ENCODE results near the gene ATG16L2.

The ATG16L2 gene

GRCh38 chr11:72814286-72815109 lies at the start of gene ATG16L2:
Gene ATG16L2, plus strand, starts transcription at chr11:72814411. Its CDS starts 35 bp downstream, at chr11:72814446.
- DNase-seq (ENCODE audit: low read depth, low spot score) = no peak
- H3K27ac ChIP-seq = peak within 1 kb of the TSS; percentile 83

DNA sequence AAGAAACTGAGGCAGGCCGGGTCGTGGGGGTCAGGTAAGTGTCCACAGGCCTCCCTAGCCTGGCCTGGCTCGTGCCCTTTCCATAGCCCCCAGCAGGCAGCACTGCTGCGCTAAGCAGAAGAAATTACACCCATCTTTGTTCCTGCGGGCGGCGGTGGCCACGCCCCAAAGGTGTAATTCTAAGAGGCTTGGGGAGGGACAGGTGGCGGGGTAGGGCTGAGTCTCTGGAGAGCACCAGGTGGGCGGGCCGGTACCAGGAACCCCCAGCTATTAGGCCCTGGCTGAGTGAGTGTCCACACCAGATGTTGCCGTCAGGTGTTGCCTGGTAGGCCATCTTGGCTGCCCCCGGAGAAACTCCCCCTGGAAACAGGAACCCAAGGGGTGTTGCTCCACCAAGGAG lies 49.7 kb upstream of the ATG16L2 start:
- H3K27ac ChIP-seq = no peak overlapping the region
- DNase-seq (ENCODE audit: low read depth, low spot score) = no peak

GRCh38 chr11:72766152-72766902 lies 47.9 kb upstream of the ATG16L2 start:
- DNase-seq (ENCODE audit: low read depth, low spot score) = no peak
- no peak overlapping the region for H3K27ac ChIP-seq

- no peak overlapping the region for H3K27ac ChIP-seq
- no peak for DNase-seq (ENCODE audit: low read depth, low spot score)
Measured at GRCh38 chr11:72767203-72768062, 46.8 kb upstream of the ATG16L2 start.

DNA sequence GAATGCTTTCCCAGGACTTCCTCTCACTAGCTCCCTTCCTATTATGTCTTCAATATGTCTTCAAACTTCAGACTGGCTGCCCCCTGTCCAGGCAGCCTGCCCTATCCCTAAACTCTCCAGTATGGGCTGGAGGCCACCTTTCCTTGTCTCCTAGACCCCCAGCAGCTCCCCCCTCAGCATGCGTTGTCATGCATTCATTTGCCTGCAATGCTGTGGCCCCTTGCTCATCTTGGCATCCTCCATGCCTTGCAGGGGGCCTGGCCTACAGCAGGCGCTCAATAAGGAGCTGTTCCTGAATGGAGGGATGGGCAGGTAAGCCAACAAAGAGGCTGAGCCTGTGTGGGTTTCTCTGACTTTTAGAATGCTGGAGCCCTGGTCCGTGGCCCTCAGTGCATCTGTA lies 45.6 kb upstream of the ATG16L2 start:
- no peak overlapping the region for H3K27ac ChIP-seq
- no peak for DNase-seq (ENCODE audit: low read depth, low spot score)

GRCh38 chr11:72769680-72770079 lies 44.5 kb upstream of the ATG16L2 start:
- no peak overlapping the region for H3K27ac ChIP-seq
- DNase-seq (ENCODE audit: low read depth, low spot score) = no peak

GRCh38 chr11:72770799-72771198 lies 43.4 kb upstream of the ATG16L2 start:
- no peak for DNase-seq (ENCODE audit: low read depth, low spot score)
- H3K27ac ChIP-seq = no peak overlapping the region

DNA sequence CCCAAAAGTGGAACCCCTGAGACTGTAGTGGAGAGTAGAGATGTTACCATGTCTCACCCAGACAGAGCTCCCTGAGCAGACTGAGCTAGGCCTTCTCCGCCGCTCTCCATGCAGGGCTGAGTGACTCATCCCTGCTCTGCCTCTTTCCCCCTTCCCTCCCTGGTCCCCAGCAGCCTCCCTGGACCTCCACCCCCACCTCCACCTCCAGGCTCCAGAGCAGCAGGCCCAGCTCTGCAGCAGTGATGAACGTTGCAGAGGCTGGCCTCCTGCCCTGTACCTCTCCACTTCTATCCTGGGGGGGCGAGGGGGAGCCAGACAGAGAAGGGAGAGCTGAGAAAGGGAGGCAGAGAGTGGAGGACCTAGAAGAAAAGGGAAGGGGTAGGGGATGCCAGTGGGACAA lies 42.7 kb upstream of the ATG16L2 start:
- H3K27ac ChIP-seq = no peak overlapping the region
- DNase-seq (ENCODE audit: low read depth, low spot score) = no peak

GRCh38 chr11:72772059-72772458 lies 42.2 kb upstream of the ATG16L2 start:
- H3K27ac ChIP-seq = no peak overlapping the region
- no peak for DNase-seq (ENCODE audit: low read depth, low spot score)

- DNase-seq (ENCODE audit: low read depth, low spot score) = peak; percentile 48
- H3K27ac ChIP-seq = peak overlapping the region; percentile 17
Measured at GRCh38 chr11:72773291-72773690, 40.9 kb upstream of the ATG16L2 start.

- peak overlapping the region; percentile 17 for H3K27ac ChIP-seq
- DNase-seq (ENCODE audit: low read depth, low spot score) = no peak
Measured at GRCh38 chr11:72773696-72774095, 40.5 kb upstream of the ATG16L2 start.

- no peak overlapping the region for H3K27ac ChIP-seq
- DNase-seq (ENCODE audit: low read depth, low spot score) = no peak
Measured at GRCh38 chr11:72774499-72774898, 39.7 kb upstream of the ATG16L2 start.

DNA sequence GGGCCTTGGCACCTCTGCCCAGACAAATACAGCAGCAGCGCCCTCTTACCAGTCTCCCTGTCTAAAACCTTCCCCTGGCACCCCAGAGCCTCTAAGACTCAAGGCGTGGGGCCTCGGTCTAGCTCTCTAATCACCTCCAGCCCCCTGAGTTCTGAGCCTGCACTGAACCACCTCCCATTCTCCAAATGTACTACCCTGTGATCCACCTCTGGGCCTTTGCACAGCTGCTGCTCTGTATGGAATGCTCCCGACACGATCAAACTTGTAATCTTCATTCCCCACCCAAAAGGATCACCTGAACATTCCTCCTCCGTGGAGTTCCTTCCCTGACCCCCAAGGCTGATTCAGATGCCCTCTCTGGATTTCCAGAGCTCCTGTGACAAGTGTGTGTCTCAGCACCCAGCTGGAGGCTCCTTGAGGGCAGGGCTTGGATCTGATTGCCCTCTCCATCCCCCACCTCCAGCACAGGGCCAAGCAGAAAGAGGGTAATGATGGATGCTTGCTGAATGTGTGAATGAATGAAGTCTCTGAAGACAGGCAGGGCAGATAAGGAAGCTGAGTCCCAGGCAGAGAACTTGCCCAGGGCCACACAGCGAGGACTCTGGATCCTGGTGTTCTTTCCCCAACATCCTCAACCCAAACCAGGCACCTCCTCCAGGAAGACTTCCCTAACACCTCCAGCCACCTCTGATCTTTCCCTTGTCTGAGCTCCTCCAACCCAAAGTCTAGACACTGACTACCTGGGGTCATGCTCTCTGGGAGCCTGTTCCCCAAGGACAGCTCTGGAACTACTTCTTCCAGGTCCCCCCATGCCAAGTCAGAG lies 38.7 kb upstream of the ATG16L2 start:
- no peak for DNase-seq (ENCODE audit: low read depth, low spot score)
- no peak overlapping the region for H3K27ac ChIP-seq

DNA sequence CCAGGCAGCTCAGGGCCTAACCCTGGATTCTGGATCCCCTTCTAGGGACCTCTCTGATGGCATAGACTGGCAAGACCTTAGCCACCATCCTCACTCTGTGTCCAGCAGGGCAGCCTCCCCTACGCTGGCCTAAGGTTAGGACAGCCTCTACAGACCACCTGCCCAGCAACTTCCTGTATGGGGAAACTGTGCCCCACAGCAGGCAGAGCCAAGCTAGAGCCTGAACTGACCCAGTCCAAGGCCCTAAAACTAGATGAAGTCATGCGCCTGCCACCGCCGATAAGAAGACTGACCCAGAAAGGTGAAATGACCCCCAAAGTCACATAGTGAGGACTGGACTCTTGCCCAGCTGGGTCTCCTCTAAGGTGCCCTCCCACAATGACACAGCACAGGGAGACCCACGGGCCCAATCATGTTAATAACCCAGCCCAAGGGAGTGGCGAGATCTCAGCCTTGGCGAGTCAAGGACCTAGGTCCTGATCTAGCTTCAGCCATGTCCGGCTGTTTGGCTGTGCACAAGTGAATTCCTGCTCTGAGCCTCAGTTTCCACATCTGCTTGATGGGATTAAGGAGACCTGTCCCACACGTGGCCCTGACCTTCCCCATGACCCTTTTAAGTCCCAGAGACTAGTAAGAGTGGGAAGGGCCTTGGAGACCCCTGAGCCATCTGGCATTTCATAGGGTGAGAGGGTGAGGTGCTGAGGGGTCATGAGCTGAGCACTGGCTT lies 37.9 kb upstream of the ATG16L2 start:
- no peak for DNase-seq (ENCODE audit: low read depth, low spot score)
- H3K27ac ChIP-seq = no peak overlapping the region

GRCh38 chr11:72776844-72777754 lies 37.1 kb upstream of the ATG16L2 start:
- DNase-seq (ENCODE audit: low read depth, low spot score) = no peak
- no peak overlapping the region for H3K27ac ChIP-seq

DNA sequence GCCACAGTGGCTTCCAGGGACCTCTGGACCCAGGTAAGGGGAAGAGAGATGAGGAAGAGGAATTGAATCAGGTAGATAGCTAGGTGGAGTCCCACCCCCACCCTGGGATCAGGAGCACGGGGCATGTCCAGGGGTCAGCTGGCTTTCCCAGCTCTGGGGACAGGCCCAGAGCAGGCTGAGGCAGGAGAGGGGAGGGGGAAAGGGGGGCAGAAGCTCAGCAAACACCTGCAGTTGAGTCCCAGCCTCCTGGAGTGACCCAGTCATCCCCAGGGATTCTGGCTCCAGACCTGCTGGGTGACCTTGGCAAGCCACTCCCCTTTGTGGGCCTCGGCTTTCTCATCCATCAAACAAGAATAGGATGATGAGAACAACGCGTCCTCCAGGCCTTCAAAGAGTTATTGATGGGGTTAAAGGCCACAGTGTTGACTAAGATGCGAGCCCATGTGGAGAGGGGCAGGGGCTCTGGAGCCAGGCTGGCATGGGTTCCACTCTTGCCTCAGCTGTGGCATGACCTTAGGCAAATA lies 36.4 kb upstream of the ATG16L2 start:
- no peak for DNase-seq (ENCODE audit: low read depth, low spot score)
- no peak overlapping the region for H3K27ac ChIP-seq

DNA sequence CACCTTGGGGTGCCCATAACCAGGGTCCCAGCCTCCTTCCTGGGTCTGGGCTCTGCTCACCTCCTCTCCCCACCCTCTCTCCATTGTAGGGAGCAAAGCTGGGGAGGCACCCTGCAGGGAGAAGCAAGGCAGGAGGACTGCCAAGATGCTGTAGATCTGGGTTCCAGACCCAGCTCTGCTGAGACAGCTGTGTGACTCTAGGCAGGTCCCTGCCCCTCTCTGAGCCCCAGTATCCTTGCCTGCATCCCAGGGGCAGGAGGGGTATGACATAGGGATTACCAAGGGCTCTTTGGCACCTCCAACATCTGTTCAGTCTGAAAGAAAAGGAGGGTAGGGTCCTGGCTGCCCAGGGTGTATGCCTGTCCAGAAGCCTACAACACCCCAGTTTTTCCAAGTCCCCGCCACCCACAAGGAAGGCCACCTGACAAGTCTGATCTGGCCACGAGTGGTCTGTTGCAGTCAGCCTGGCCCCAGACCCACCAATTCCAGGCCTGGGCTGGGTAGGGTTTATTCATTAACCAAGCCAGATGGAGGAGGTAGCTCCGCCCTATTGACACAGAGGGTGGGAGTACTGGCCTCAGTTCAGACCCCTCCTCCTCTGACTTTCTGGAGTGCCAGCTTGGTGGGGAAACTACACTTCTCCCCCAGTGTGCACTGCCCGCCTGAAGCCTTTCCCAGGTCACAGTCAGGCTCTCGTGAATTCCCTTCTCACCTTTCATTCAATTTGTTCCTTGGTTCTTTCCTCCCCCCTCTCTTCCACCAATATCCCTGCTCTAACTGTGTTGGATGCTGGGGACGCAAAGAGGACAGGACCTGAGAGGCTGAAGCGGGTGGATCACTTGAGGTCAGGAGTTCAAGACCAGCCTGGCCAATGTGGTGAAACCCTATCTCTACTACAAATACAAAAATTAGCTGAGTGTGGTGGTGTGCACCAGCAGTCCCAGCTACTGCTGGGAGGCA lies 35.4 kb upstream of the ATG16L2 start:
- DNase-seq (ENCODE audit: low read depth, low spot score) = no peak
- no peak overlapping the region for H3K27ac ChIP-seq

Measured in epithelial cell of prostate (primary cell).